Thoracic aorta (tissue), 2 donors: ENCODE measurements around the gene GALNT17. TPM values are rescaled to one million over a fixed set of nuclear protein-coding genes. Genes with fewer than 3 reads are reported as not detected.
"Not testable (repeated sequence)": the region's sequence is repeated elsewhere in the genome, so short reads cannot be mapped to it uniquely, and the experiment has no call there.

ENCODE experiments used
- ATAC-seq: fragments of 150-250 bp; one replicate; pipeline ENCODE4 v1.8.0; 2017; ENCODE audit warnings: low read depth; ENCODE audit not compliant: insufficient number of reproducible peaks, low FRiP score
- DNase-seq: peaks from one replicate; pipeline ENCODE4 v3.0.0-alpha.2; 2020; ENCODE audit warnings: low spot score
- H3K27ac ChIP-seq, 2 donors: fragments of 200-600 bp; sonication (generic); 1 replicate in 1 of 2; 2 replicates in 1 of 2; pipeline ENCODE4 v1.5.1; 2016; ENCODE audit warnings: mild to moderate bottlenecking in 2 of 2, moderate library complexity in 2 of 2
- H3K27me3 ChIP-seq: fragments of 200-600 bp; sonication (generic); replicated peaks from 2 replicates; pipeline ENCODE4 v1.6.0; 2016; ENCODE audit warnings: mild to moderate bottlenecking; ENCODE audit not compliant: insufficient read depth
- H3K36me3 ChIP-seq: fragments of 200-600 bp; sonication (generic); one replicate; pipeline ENCODE4 v1.5.1; 2016
- H3K4me1 ChIP-seq, 2 donors: fragments of 200-600 bp; sonication (generic); 1 replicate in 1 of 2; 2 replicates in 1 of 2; pipeline versions ENCODE4 v1.5.1 to v1.6.0; 2016; ENCODE audit warnings: low read depth in 2 of 2, mild to moderate bottlenecking in 1 of 2; ENCODE audit not compliant: control insufficient read depth in 1 of 2
- H3K4me3 ChIP-seq: fragments of 200-600 bp; sonication (generic); 2 replicates; pipeline ENCODE4 v1.5.1; 2016; ENCODE audit warnings: mild to moderate bottlenecking
- H3K9me3 ChIP-seq: fragments of 200-600 bp; sonication (generic); 2 replicates; pipeline ENCODE4 v1.5.1; 2016
- CTCF ChIP-seq: fragments of 200-600 bp; sonication (generic); IDR thresholded peaks from one replicate; pipeline ENCODE4 v1.5.1; 2019; ENCODE audit warnings: antibody characterized with exemption
- total RNA-seq, 2 donors: library from RNA; depleted of rRNA; stranded (reverse); fragments of >200 nt; gene quantifications; one replicate each; pipeline versions ENCODE4 v1.1.0 to v1.2.3, GENCODE V29; 2016

GALNT17 gene
- total RNA-seq, 2 donors from 2014 or later: 17.6 to 20.8 TPM

GRCh38 chr7:71735961-71736556, 604.1 kb downstream of the GALNT17 start:
- no peak overlapping the region for H3K4me3 ChIP-seq
- no peaks in the 10 kb centered on the region for H3K27me3 ChIP-seq
- no peaks in the 10 kb centered on the region for H3K9me3 ChIP-seq
- peak; percentile 90 for TF ChIP-seq CTCF
- DNase-seq (no peak), ATAC-seq (no peak)
- H3K27ac ChIP-seq: no peak overlapping the region
- no peaks in the 10 kb centered on the region for H3K4me1 ChIP-seq
- no peaks in the 10 kb centered on the region for H3K36me3 ChIP-seq

- not testable (repeated sequence) for H3K4me3 ChIP-seq, DNase-seq, H3K4me1 ChIP-seq, ATAC-seq, H3K36me3 ChIP-seq, H3K27ac ChIP-seq, H3K9me3 ChIP-seq, H3K27me3 ChIP-seq
Measured at GRCh38 chr7:71737931-71738540, 606.1 kb downstream of the GALNT17 start.

GRCh38 chr7:71739520-71740173, 607.7 kb downstream of the GALNT17 start:
- H3K4me3 ChIP-seq: no peak overlapping the region
- DNase-seq: no peak
- no peaks in the 10 kb centered on the region for H3K36me3 ChIP-seq
- no peak overlapping the region for H3K27ac ChIP-seq
- ATAC-seq: no peak
- no peaks in the 10 kb centered on the region for H3K9me3 ChIP-seq
- H3K27me3 ChIP-seq: no peaks in the 10 kb centered on the region
- no peak for TF ChIP-seq CTCF
- H3K4me1 ChIP-seq: no peaks in the 10 kb centered on the region

- Histone ChIP-seq H3K27ac (no peak overlapping the region), H3K4me3 (no peak overlapping the region), H3K27me3 (no peaks in the 10 kb centered on the region), H3K36me3 (no peaks in the 10 kb centered on the region), H3K4me1 (no peaks in the 10 kb centered on the region), H3K9me3 (no peaks in the 10 kb centered on the region)
- no peak for TF ChIP-seq CTCF
- DNase-seq (no peak), ATAC-seq (no peak)
Measured at GRCh38 chr7:71740174-71740560, 608.2 kb downstream of the GALNT17 start.

DNA sequence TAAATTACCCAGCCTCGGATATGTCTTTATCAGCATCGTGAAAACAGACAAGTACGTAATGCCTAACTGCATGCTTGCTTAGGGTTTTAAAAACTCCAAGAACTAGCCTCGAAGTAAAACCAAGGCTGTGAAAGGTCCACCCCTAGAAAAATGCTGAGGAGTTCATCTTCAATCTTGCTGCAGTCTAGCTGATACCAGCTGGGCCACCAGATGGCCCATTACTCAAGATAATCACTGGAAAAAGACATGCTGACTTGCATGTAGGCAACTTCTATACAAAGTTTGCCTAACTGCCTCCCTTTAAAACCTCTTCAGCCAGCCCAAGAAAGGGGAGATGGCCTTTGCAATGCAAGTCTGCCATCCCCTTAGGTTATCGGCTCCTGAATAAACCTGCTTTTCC, 614.1 kb downstream of the GALNT17 start:
- Histone ChIP-seq H3K9me3 (no peaks in the 10 kb centered on the region), H3K27me3 (no peaks in the 10 kb centered on the region), H3K36me3 (no peaks in the 10 kb centered on the region), H3K4me3 (no peak overlapping the region), H3K4me1 (no peaks in the 10 kb centered on the region), H3K27ac (no peak overlapping the region)
- DNase-seq: no peak
- no peak for ATAC-seq
- no peak for TF ChIP-seq CTCF
